HepG2 (cell line): Measurements from ENCODE around the gene SPX. TPM values are rescaled to one million over a fixed set of nuclear protein-coding genes. Genes with fewer than 3 reads are reported as not detected.

Experiments
- CREM ChIP-seq, 2 experiments: sonication (generic) in 1 of 2; formaldehyde crosslinking in 1 of 2; IDR thresholded peaks; 2 replicates each; pipeline versions ENCODE4 v1.4.0 to v1.6.1; 2016 to 2020; ENCODE audit warnings: antibody characterized with exemption in 1 of 2, mild to moderate bottlenecking in 1 of 2, missing genetic modification reagents in 1 of 2
- ETV5 ChIP-seq: IDR thresholded peaks from 2 replicates; pipeline ENCODE4 v1.6.1; 2018; ENCODE audit warnings: missing biosample characterization, missing genetic modification reagents, inconsistent platforms, borderline replicate concordance
- POLR2AphosphoS2 ChIP-seq: IDR thresholded peaks from 2 replicates; pipeline ENCODE4 v1.6.1; 2011; ENCODE audit warnings: low read depth, low read length, improper control_type of control experiment
- TBP ChIP-seq: sonication (generic); formaldehyde crosslinking; IDR thresholded peaks from 2 replicates; pipeline ENCODE4 v1.5.0; 2020; ENCODE audit warnings: missing genetic modification reagents
- ZNF180 ChIP-seq: sonication (generic); formaldehyde crosslinking; IDR thresholded peaks from 2 replicates; pipeline ENCODE4 v1.4.0; 2020; ENCODE audit warnings: low read depth, missing genetic modification reagents, borderline replicate concordance
- ZNF30 ChIP-seq: sonication (generic); formaldehyde crosslinking; IDR thresholded peaks from 2 replicates; pipeline ENCODE4 v1.5.0; 2020; ENCODE audit warnings: mild to moderate bottlenecking, missing genetic modification reagents
- ZNF484 ChIP-seq: sonication (generic); formaldehyde crosslinking; IDR thresholded peaks from 2 replicates; pipeline ENCODE4 v1.5.1; 2020; ENCODE audit warnings: mild to moderate bottlenecking, low read depth, missing genetic modification reagents, borderline replicate concordance
- ZNF878 ChIP-seq: sonication (generic); formaldehyde crosslinking; IDR thresholded peaks from 2 replicates; pipeline ENCODE4 v1.8.1; 2023; ENCODE audit warnings: mild to moderate bottlenecking, missing genetic modification reagents, moderate library complexity
- polyA plus RNA-seq, 8 experiments: library from polyadenylated mRNA; depleted of rRNA in 3 of 8; stranded (reverse) in 7 of 8; unstranded in 1 of 8; fragments of >200 nt; fragmentation: Illumina TruSeq in 4 of 8; extraction: Trizol in 4 of 8; gene quantifications; 2 replicates each; pipeline versions ENCODE4 v1.2.1 to v1.2.3, GENCODE V29; 2011 to 2016; ENCODE audit warnings: low read depth in 4 of 8, missing spikeins in 1 of 8, mixed read lengths in 1 of 8; ENCODE audit not compliant: insufficient read depth in 1 of 8
- total RNA-seq, 5 experiments: library from RNA; depleted of rRNA; stranded (reverse); fragments of >200 nt; fragmentation: Illumina TruSeq; extraction: Trizol; gene quantifications; 2 replicates each; pipeline ENCODE4 v1.2.3, GENCODE V29; 2016; ENCODE audit warnings: low read depth in 1 of 5
- TF ChIP-seq, protein P1 (sequence below): sonication (generic); formaldehyde crosslinking; IDR thresholded peaks from 2 replicates; pipeline ENCODE4 v1.4.0; 2020; ENCODE audit warnings: missing genetic modification reagents, borderline replicate concordance
- TF ChIP-seq, protein P2 (sequence below): sonication (generic); formaldehyde crosslinking; IDR thresholded peaks from 2 replicates; pipeline ENCODE4 v1.8.1; 2022; ENCODE audit warnings: low read depth, mild to moderate bottlenecking, missing genetic modification reagents

The SPX gene
- total and polyA plus RNA-seq, 2 of the 13 experiments (the other 11 are each of a cell fraction or from before 2014, with no cell fraction given), result 0.07 to 0.16 TPM

DNA sequence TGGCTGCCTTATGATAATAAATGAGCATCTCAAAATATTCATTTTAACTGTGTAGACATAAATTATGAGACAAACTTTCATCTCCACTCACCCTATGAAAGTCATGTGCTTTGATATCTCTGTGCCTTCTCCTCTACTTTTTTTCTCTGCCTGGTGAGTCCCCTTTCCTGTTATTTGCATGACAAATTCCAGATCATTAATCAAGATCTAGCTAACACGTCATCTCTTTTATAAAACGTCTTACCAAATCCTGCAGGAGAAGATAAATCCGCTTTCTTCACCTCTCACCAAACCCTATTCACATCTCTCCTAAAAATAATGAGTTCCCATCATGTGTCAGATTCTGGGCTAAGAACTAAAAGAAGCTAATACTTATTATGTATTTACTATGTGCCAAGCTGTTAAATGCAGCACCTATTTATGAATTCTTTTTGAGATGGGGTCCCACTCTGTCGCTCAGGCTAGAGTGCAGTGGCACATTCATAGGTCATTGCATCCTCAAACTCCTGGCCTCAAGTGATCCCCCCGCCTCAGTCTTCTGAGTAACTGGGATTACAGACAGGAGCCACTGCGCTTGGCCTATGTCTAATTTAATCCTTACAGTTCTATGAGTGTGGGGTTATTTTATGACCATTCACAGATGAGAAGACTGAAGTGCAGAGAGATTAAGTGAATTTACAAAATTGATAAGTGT lies 26.7 kb downstream of the SPX start (continued):
- TF ChIP-seq, protein P1, sequence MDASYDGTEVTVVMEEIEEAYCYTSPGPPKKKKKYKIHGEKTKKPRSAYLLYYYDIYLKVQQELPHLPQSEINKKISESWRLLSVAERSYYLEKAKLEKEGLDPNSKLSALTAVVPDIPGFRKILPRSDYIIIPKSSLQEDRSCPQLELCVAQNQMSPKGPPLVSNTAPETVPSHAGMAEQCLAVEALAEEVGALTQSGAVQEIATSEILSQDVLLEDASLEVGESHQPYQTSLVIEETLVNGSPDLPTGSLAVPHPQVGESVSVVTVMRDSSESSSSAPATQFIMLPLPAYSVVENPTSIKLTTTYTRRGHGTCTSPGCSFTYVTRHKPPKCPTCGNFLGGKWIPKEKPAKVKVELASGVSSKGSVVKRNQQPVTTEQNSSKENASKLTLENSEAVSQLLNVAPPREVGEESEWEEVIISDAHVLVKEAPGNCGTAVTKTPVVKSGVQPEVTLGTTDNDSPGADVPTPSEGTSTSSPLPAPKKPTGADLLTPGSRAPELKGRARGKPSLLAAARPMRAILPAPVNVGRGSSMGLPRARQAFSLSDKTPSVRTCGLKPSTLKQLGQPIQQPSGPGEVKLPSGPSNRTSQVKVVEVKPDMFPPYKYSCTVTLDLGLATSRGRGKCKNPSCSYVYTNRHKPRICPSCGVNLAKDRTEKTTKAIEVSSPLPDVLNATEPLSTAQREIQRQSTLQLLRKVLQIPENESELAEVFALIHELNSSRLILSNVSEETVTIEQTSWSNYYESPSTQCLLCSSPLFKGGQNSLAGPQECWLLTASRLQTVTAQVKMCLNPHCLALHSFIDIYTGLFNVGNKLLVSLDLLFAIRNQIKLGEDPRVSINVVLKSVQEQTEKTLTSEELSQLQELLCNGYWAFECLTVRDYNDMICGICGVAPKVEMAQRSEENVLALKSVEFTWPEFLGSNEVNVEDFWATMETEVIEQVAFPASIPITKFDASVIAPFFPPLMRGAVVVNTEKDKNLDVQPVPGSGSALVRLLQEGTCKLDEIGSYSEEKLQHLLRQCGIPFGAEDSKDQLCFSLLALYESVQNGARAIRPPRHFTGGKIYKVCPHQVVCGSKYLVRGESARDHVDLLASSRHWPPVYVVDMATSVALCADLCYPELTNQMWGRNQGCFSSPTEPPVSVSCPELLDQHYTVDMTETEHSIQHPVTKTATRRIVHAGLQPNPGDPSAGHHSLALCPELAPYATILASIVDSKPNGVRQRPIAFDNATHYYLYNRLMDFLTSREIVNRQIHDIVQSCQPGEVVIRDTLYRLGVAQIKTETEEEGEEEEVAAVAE, result no peak
- TF ChIP-seq ETV5 (CRISPR knock-in tag), result no peak
- TF ChIP-seq ZNF878 (CRISPR knock-in tag), result no peak
- TF ChIP-seq TBP (CRISPR knock-in tag), result no peak
- TF ChIP-seq POLR2AphosphoS2, result no peak
- TF ChIP-seq, protein P2, sequence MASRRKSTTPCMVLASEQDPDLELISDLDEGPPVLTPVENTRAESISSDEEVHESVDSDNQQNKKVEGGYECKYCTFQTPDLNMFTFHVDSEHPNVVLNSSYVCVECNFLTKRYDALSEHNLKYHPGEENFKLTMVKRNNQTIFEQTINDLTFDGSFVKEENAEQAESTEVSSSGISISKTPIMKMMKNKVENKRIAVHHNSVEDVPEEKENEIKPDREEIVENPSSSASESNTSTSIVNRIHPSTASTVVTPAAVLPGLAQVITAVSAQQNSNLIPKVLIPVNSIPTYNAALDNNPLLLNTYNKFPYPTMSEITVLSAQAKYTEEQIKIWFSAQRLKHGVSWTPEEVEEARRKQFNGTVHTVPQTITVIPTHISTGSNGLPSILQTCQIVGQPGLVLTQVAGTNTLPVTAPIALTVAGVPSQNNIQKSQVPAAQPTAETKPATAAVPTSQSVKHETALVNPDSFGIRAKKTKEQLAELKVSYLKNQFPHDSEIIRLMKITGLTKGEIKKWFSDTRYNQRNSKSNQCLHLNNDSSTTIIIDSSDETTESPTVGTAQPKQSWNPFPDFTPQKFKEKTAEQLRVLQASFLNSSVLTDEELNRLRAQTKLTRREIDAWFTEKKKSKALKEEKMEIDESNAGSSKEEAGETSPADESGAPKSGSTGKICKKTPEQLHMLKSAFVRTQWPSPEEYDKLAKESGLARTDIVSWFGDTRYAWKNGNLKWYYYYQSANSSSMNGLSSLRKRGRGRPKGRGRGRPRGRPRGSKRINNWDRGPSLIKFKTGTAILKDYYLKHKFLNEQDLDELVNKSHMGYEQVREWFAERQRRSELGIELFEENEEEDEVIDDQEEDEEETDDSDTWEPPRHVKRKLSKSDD (CRISPR knock-in tag), result no peak
- TF ChIP-seq ZNF484 (CRISPR knock-in tag), result no peak
- no peak for TF ChIP-seq ZNF30 (CRISPR knock-in tag)
- TF ChIP-seq CREM (IDR thresholded peaks at IDR 0.05), result no peak
- TF ChIP-seq CREM (CRISPR knock-in tag; IDR thresholded peaks at IDR 0.05), result no peak
- TF ChIP-seq ZNF180 (CRISPR knock-in tag), result no peak
